HG02870 (cell line): ENCODE data around the gene TTC33.
A peak's percentile ranks its signal among the peaks of the same experiment; 100 is the strongest.
"Not testable (repeated sequence)": the region's sequence is repeated elsewhere in the genome, so short reads cannot be mapped to it uniquely, and the experiment has no call there.

Source experiments
- ATAC-seq: cut with Tn5 transposase; IDR thresholded peaks from one replicate; pipeline ENCODE4 v1.9.1; 2021; ENCODE audit warnings: mild to moderate bottlenecking, moderate library complexity; ENCODE audit not compliant: unreplicated experiment

The TTC33 gene

GRCh38 chr5:40572937-40573336 is 182.8 kb downstream of the TTC33 start:
- no peak for ATAC-seq

- ATAC-seq, result no peak
Measured at GRCh38 chr5:40572391-40572790, 183.4 kb downstream of the TTC33 start.

- no peak for ATAC-seq
Measured at GRCh38 chr5:40571729-40572128, 184.0 kb downstream of the TTC33 start.

GRCh38 chr5:40570408-40571129 is 185.2 kb downstream of the TTC33 start:
- peak; percentile 93 for ATAC-seq

- ATAC-seq, result no peak
Measured at GRCh38 chr5:40569546-40570270, 186.1 kb downstream of the TTC33 start.

- ATAC-seq, result no peak
Measured at GRCh38 chr5:40568548-40568947, 187.2 kb downstream of the TTC33 start.

GRCh38 chr5:40563173-40563572 is 192.6 kb downstream of the TTC33 start:
- ATAC-seq, result not testable (repeated sequence)

- ATAC-seq, result no peak
Measured at GRCh38 chr5:40560474-40561110, 195.2 kb downstream of the TTC33 start.

GRCh38 chr5:40559306-40559705 is 196.5 kb downstream of the TTC33 start:
- no peak for ATAC-seq

- no peak for ATAC-seq
Measured at GRCh38 chr5:40557501-40557900, 198.3 kb downstream of the TTC33 start.

- ATAC-seq, result no peak
Measured at GRCh38 chr5:40556811-40557210, 198.9 kb downstream of the TTC33 start.

- no peak for ATAC-seq
Measured at GRCh38 chr5:40555886-40556285, 199.9 kb downstream of the TTC33 start.

GRCh38 chr5:40554813-40555212 is 200.9 kb downstream of the TTC33 start:
- ATAC-seq, result no peak

GRCh38 chr5:40554054-40554453 is 201.7 kb downstream of the TTC33 start:
- ATAC-seq, result no peak

GRCh38 chr5:40552981-40553380 is 202.8 kb downstream of the TTC33 start:
- ATAC-seq, result no peak

GRCh38 chr5:40551496-40552491 is 204.0 kb downstream of the TTC33 start:
- no peak for ATAC-seq

GRCh38 chr5:40550481-40550880 is 205.3 kb downstream of the TTC33 start:
- ATAC-seq, result no peak

- ATAC-seq, result no peak
Measured at GRCh38 chr5:40549616-40550015, 206.1 kb downstream of the TTC33 start.

GRCh38 chr5:40547994-40548575 is 207.7 kb downstream of the TTC33 start:
- ATAC-seq, result no peak

- ATAC-seq, result no peak
Measured at GRCh38 chr5:40547557-40547956, 208.2 kb downstream of the TTC33 start.
